Measurements from ENCODE around the gene P3R3URF.

- TF ChIP-seq CTCF (IDR thresholded peaks at IDR 0.05; ENCODE audit: low read depth, low read length, missing input control) = no peak
- no peak for TF ChIP-seq REST (IDR thresholded peaks at IDR 0.05)
- no peak for TF ChIP-seq RXRA (IDR thresholded peaks at IDR 0.05)
- TF ChIP-seq YY1 (IDR thresholded peaks at IDR 0.05) = no peak
- no peak for TF ChIP-seq SP1 (IDR thresholded peaks at IDR 0.05)
- TF ChIP-seq EGR1 (IDR thresholded peaks at IDR 0.05; ENCODE audit: low read depth in 2 of 2) = no peak
- peak; percentile 9 to 50 for TF ChIP-seq RAD21 (IDR thresholded peaks at IDR 0.05)
- TF ChIP-seq ATF3 (IDR thresholded peaks at IDR 0.05) = no peak
- no peak for TF ChIP-seq GABPA (IDR thresholded peaks at IDR 0.05 in 1 of 2, conservative IDR thresholded peaks at IDR 0.05 in 1 of 2)
These were observed 3.9 kb upstream of the P3R3URF start for GRCh38 chr1:46180082-46180616.
